ENCODE data around the gene RGS9.

DNA sequence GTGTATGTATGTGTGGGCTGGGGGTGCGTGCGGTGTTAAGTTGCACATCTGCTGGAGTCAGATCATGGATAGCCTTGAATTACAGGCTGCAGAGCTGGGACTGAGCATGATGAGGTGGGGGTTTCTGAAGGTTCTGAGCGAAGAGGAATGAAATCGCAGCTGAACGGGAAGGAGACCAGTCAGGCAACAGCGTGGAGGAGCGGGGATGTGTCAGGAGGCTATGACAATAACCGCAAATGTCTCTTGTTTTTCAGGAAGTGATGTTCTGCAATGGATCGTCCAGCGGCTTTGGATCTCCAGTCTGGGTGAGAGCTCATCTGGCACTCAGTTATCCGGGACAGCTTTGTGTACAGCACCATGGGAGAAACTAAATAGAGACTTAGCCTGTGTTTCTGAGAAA, 20.9 kb downstream of the RGS9 start:
- TF ChIP-seq CTCF (IDR thresholded peaks at IDR 0.05; ENCODE audit: low read length): no peak
- TF ChIP-seq EZH2 (optimal IDR thresholded peaks at IDR 0.05; ENCODE audit: low read depth, low read length): no peak

Measured in MM.1S (cell line).